Activated effector memory CD4-positive, alpha-beta T cell treated with Interleukin-2 at 50 U/mL for 16 hours (primary cell): ENCODE results near the gene MIER2.

Experiments used
- DNase-seq: peaks from one replicate; pipeline ENCODE4 v3.0.0-alpha.2; 2020

MIER2 gene

GRCh38 chr19:328025-328505 is 16.5 kb downstream of the MIER2 start:
- DNase-seq = no peak

- no peak for DNase-seq
Measured at GRCh38 chr19:327291-328024, 17.1 kb downstream of the MIER2 start.

GRCh38 chr19:326871-327270 is 17.7 kb downstream of the MIER2 start:
- no peak for DNase-seq

GRCh38 chr19:325937-326565 is 18.5 kb downstream of the MIER2 start:
- no peak for DNase-seq

GRCh38 chr19:325173-325936 is 19.2 kb downstream of the MIER2 start:
- no peak for DNase-seq

- DNase-seq = no peak
Measured at GRCh38 chr19:324716-325115, 19.9 kb downstream of the MIER2 start.

- DNase-seq = no peak
Measured at GRCh38 chr19:322616-323015, 22.0 kb downstream of the MIER2 start.

GRCh38 chr19:318509-318774 is 26.2 kb downstream of the MIER2 start:
- no peak for DNase-seq

- no peak for DNase-seq
Measured at GRCh38 chr19:317710-318508, 26.7 kb downstream of the MIER2 start.

GRCh38 chr19:315811-316210 is 28.8 kb downstream of the MIER2 start:
- DNase-seq = no peak

- no peak for DNase-seq
Measured at GRCh38 chr19:313988-314815, 30.4 kb downstream of the MIER2 start.

GRCh38 chr19:313169-313987 is 31.2 kb downstream of the MIER2 start:
- no peak for DNase-seq

- DNase-seq = no peak
Measured at GRCh38 chr19:311813-312261, 32.8 kb downstream of the MIER2 start.

GRCh38 chr19:310781-311496 is 33.7 kb downstream of the MIER2 start:
- no peak for DNase-seq

- DNase-seq = no peak
Measured at GRCh38 chr19:310141-310651, 34.4 kb downstream of the MIER2 start.

GRCh38 chr19:309206-309565 is 35.4 kb downstream of the MIER2 start:
- DNase-seq = no peak

GRCh38 chr19:308471-309205 is 36.0 kb downstream of the MIER2 start:
- DNase-seq = no peak

GRCh38 chr19:307793-308420 is 36.7 kb downstream of the MIER2 start:
- no peak for DNase-seq

- DNase-seq = no peak
Measured at GRCh38 chr19:307111-307531, 37.5 kb downstream of the MIER2 start.
